Activated CD4-positive, alpha-beta T cell treated with anti-CD3 and anti-CD28 coated beads, Interleukin-10, Interleukin-2, amounts not matched to agents 100 ng/mL and 50 ng/mL, durations not matched to agents 16 hours and 8 hours (primary cell): Measurements from ENCODE around the gene DYDC1.
"Not testable (repeated sequence)": the region's sequence is repeated elsewhere in the genome, so short reads cannot be mapped to it uniquely, and the experiment has no call there.

Experiments used
- DNase-seq: peaks from one replicate; pipeline ENCODE4 v3.0.0-alpha.2; 2020

Gene DYDC1

DNA sequence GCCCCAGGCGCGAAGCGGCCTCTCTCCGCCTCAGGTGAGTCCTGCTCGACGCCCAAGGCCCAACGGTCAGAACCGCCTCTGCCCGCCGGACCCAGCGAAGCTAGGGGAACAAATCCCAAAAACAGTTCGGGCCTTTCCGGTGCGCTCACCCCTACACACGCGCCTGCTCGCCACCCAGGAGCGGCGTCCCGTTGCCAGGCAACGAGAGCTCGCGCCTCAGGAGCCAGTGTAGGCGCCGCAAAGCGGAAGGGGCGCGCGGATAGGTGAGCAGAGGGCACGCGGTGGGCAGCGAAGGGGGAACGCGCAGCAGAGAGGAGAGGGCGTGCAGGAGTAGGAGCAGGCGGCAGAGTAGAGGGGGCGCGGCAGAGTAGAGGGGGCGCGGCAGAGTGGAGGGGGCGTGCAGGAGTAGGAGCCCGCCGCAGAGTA lies at the start of gene DYDC1, which contains the start of gene DYDC2:
Gene DYDC1, minus strand, starts transcription at position 193 of the 426 bp plus-strand sequence. CDS start 4,154 bp downstream, outside the sequence.
Gene DYDC2, plus strand, starts transcription at position 219 of the 426 bp plus-strand sequence. CDS start 5,663 bp downstream, outside the sequence.
- peak; percentile 65 for DNase-seq

DNA sequence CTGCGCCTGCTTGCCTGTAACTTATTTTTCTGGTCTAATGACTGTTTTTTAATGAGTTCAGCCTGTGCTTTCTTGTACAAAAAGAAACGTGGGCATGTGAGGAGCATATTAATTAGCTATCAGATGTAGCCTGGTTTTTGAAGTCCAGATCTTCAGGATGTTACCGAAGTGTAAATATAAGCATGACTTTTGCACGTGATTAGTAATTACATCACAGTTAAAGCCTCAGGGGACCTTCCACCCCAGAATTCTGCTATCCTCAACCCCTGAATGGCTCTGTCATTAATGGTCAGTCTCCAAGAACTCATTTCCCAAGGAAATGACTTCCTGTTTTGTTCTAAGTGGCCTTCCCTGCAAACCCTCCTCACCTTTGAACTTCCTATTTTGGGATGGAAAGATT lies 49.6 kb upstream of the DYDC1 start:
- no peak for DNase-seq

DNA sequence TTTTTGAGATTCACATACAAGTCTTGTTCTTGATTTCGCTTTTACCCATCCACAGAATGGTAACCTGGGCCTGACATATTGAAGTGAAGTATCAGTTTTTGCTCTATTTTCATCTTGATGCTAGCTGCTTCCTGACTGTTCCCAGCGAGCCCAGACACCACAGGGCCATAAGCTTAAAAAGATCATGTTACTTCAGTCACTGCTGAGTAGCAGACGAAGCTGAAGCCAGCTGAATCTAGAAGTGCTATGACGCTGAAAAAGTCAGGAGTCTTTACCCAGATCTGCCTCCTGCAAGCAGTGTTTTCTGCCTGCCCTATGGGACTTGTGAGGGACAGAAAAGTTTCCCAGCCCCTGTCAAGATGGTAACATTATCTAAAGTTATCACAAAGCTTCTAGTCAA lies 49.1 kb upstream of the DYDC1 start:
- no peak for DNase-seq

DNA sequence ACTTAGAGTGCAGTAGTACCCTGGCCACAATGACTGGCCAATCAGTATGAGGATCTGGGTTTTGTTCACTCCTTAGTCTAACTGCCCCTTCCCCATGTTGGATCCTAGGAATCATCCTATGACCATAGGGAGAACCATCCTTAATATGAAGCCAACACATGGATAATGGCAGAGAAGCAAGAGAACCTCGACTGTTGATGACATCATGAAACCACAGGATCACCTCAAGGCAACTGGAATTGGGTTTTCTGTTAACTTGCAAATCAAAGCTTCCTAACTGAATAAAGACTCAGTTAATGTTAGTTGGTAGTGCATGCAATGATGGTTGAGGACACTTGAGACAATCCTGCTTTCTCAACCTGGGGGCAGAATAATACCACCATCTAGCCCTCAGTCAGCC lies 48.5 kb upstream of the DYDC1 start:
- DNase-seq: no peak

DNA sequence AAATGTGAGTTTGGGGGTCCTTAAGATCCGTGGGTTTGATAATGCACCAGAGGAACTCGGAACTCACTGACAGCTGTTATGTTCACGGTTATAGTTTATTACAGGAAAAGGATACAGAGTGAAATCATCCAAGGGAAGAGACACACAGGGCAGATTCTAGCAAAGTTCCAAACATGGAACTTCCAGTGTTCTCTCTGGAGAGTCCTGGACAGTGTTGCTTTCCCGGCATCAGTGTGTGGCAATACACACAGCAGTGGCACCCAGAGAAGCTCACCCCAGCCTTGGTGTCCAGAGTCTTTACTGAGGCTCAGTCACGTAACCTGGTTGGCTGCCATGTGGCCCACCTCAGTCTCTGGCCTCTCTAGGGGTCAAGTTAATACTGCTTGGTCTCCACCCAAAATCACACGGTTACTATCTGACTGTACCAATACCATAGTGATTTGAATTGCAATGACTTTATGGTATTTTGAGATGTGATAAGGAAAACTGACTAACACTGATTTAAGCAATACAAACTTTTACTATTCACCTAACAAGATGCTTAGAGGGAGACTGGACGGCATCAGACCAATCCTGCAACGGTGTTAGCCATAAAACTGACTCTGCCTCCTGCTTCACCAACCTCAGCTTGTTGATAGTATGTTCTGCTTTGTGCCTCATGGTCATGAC lies 43.7 kb upstream of the DYDC1 start:
- no peak for DNase-seq

DNA sequence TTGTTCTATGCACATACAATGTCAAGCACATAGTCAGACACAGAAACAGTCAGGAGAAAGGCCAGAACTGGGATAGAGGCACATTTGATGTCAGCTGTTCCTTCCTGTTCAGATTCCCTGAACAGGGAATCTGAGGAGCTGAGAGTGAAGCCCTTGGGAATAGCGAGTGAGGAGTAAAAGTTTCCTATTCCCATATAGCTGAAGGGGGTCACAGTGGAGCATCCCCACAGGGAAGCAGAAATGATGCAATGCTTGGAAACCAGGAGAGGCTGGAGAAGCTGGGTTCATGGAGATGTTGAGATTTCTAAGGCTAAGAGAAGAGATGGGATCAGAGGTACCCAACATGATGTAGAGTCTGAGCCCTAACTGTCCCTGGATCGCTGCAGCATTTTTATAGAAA lies 40.5 kb upstream of the DYDC1 start:
- DNase-seq: no peak

DNA sequence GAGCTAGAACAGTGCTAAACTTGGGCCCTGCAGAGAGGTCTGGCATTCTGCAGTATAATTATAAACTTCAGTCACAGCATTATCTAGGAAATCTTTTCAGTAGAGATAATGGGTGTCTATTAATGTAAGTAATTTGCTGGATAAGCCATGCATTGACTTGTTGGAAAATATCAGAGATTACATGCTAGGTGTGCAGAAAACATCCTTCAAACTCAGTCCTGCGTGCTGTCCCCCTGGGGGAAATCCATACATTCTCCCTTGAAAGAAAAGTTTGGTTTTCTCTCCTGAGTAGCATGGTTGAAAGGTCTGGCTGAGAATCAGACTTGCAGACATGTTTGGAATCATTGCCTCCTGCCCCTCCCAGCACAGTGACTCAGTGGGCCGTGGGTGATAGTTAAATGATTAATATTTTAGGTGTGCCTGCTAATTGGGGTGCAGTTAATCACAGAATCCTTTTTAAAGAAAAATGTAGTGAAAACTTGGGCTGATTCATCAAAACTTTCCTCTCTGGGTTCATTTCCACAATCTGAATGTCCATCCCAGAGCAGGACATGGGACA lies 37.9 kb upstream of the DYDC1 start:
- DNase-seq: no peak

DNA sequence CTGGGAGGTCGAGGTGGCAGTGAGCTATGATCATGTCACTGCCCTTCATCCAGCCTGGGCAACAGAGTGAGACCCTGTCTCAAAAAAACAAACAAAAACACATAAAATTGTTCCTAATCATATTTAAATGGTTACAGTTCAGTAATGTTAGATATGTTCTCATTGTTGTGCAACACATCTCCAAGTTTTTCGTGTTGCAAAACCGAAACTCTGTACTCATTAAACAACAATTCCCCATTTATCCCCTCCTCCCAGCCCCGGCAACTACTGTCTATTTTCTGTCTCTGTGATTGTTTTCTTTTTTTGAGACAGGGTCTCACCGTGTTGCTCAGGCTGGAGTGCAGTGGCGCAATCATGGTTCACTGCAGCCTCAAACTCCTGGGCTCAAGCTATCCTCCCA lies 35.7 kb upstream of the DYDC1 start:
- DNase-seq: no peak

DNA sequence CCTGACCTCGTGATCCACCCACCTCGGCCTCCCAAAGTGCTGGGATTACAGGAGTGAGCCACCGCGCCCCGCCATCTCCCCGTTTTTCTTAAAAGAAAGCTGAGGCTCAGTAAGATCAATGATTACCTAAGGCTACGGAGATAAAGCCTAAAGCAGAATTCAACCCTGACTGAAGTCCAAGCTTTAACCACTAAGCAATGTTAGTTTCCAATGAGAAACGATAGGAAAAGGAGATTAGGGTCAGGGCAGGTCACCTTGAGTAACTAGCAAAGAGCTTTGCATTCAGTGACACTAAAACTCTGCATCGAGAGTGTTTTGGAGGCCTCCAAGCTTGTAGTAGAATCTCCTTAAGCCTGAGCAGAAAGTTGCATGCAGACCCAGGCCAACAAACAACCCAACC lies 34.2 kb upstream of the DYDC1 start:
- DNase-seq: no peak

DNA sequence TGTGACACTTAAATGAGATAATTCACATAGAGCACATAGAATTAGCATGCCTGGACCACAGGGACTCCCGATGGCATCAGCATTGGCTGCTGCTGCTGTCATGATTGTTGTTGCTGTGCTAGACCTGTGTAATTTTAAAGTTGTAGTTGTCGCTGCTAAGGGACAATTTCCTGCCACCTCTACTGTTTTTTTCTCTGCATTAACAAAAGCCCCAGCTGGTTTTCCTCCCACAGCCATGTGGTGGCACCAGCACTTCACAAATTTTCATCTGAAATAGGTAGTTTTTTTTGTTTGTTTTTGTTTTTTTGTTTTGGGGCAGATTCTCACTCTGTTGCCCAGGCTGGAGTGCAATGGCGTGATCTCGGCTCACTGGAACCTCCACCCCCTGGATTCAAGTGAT lies 26.4 kb upstream of the DYDC1 start:
- DNase-seq: peak; percentile 63

DNA sequence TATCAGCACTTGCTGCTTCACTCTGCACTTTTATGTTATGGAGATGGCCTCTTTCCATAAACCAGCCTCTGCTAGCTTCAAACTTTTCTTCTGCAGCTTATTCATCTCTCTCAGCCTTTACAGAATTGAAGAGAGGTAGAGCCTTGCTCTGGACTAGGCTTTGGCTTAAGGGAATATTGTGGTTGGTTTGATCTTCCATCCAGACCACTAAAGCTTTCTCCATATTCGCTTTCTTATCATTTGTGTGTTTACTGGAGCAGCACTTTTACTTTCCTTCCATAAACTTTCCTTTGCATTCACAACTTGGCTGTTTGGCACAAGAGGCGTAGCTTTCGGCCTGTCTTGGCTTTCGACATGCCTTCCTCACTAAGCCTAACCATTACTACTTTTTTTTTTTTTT lies 23.6 kb upstream of the DYDC1 start:
- DNase-seq: no peak

DNA sequence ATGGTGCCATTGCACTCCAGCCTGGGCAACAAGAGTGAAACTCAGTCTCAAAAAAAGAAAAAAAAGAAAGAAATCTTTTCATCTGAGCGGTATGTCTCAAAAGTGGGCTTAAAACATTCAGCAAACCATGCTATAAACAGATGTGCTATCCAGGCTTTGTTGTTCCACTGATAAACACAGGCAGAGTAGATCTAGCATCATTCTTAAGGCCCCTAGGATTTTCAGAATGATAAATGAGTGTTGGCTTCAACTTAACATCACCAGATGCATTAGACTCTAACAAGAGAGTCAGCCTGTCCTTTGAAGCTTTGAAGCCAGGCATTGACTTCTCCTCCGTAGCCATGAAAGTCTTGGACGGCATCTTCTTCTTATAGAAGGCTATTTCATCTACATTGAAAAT lies 23.1 kb upstream of the DYDC1 start:
- no peak for DNase-seq

DNA sequence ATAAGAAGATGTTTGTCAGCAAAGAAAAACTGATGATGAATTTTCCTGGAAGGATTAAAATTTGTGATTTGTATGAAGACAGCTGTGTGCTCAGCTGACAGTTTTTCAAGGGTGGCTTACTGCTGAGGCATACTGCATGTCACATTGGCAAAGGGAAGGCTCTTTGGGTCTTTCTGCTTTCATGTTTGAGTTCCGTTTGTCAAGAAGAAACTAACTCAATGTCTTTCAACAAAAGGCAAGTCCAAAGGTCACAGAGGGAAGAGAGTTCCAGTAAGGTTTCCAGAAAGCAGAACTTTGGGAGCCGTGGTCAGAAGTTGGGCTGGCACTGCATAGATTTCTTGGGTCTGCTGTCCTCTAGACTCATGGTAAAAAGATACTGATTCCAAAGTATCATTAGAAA lies 16.9 kb upstream of the DYDC1 start:
- no peak for DNase-seq

DNA sequence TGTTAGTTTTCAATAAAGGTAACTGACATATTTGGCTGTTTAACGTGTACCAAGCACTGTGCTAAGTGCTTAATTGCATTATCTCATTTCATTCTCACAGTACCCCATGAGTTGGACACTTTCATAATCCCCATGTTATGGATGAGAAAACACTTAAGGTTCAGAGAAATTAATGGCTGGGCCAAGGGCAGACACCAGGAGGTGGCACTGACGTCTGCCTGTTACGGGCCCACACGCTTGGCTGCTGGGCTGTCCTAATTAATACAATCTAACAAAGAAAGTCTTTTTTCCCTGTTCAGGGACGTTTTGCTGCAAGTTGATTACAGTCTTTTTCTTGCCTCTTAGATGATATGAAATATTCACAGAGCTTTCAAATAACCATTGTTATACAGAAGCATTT lies 16.1 kb upstream of the DYDC1 start:
- DNase-seq: no peak

DNA sequence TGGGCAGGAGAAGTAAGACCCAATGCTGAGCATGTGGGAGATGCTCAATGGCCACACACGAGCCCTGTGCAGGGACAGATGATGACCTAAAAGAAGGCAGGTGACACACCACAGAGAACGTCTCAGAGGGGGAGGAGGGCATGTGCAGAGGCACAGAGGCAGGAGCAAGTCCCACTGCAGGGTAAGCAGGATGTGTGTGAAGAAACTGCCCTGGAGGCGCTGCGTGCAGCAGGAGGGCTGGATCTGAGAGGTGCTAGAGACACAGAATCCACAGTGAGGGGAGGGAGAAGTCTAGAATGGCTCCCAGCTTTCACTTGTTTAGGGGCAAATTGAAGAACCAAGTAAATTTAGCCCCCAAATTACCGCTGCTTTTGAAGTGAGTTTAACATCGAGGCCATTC lies 14.9 kb upstream of the DYDC1 start:
- DNase-seq: no peak

DNA sequence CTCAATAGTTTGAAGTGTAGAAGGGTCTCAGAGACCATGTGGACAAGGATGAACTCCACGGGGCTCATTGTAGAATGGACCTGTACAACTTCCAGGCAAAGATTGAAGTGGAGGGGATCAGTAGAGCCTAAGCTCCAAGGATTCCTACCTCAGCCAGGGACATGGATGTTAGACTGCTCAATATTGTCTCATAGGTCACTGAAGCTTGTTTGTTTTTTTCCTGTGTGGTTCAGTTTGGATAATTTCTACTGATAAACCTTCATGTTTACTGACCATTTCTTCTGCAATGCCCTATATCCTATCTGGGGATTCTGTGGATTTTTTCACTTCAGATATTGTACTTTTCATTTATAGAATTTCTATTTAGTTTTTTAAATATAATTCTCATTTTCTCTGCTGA lies 9.0 kb upstream of the DYDC1 start:
- DNase-seq: no peak

DNA sequence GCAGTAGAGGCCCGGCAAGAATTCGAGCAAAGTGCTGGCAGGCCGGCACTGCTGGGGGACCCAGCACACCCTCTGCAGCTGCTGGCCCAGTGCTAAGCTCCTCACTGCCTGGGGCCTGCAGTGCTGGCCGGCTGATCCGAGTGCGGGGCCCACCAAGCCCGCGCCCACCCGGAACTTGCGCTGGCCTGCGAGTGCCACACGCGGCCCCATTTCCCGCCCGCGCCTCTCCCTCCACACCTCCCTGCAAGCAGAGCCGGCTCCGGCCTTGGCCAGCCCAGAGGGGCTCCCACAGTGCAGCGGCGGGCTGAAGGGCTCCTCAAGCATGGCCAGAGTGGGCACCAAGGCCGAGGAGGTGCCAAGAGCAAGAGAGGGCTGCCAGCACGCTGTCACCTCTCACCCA lies 3.1 kb upstream of the DYDC1 start:
- DNase-seq: no peak

DNA sequence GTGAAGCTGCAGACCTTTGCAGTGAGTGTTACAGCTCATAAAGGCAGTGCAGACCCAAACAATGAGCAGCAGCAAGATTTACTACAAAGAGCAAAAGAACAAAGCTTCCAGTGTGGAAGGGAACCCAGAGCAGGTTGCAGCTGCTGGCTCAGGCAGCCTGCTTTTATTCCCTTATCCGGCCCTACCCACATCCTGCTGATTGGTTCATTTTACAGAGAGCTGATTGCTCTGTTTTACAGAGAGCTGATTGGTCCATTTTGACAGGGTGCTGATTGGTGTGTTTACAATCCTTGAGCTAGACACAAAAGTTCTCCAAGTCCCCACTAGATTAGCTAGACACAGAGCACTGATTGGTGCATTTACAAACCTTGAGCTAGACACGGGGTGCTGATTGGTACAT lies 2.4 kb upstream of the DYDC1 start:
- DNase-seq: not testable (repeated sequence)

DNA sequence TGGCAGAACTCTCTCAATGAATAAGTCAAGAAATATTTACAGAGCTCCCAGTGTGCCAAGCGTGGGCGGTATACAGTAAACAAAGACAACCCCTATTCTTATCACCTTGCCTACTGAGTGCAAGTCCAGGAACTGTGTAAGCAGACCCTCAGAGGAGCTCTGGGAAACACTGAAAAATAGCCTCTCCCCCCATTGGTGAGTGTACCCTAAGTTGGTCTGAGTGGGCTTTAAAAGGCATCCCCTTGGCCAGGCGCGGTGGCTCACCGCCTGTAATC lies 1.2 kb upstream of the DYDC1 start:
- DNase-seq: no peak

DNA sequence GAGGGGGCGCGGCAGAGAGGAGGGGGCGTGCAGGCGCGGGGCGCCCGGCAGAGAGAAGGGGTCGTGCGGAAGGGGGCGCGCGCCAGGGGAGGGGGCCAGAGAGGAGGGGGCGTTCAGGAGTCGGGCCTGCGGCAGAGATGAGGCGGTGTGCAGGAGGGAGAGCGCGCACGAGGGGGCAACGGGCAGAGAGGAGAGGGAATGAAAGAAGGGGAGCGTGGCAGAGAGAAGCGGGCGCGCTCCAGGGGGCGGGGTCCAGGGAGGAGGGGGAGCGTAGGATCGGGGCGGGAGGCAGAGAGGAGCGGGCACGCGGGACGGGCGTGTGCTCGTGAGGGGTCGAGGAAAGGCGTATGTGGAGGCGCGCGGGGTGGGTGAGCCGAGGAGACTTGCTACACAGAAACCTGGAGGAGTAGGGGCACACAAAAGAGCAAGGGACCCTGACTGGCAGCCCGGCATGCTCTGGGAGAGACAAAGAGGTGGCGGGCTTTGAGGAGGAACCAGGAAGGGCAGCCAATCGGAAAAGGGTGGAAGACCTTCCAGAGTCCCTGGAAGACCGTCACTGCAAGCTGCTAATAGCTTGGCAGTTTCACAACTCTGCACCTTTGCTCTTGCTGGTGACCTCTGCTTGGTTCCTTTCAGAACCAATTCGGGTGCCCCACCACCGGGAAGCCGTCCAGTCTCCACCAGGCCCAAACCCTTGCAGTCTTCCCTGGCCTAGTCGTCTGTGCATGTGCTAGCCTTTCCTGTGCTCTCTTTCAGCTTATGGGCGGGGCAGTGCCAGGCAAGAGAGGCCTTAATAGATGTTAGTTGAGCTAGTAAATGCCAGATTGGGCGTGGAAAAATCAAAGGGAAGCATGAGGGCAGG lies 665 bp upstream of the DYDC1 start:
- DNase-seq: no peak

DNA sequence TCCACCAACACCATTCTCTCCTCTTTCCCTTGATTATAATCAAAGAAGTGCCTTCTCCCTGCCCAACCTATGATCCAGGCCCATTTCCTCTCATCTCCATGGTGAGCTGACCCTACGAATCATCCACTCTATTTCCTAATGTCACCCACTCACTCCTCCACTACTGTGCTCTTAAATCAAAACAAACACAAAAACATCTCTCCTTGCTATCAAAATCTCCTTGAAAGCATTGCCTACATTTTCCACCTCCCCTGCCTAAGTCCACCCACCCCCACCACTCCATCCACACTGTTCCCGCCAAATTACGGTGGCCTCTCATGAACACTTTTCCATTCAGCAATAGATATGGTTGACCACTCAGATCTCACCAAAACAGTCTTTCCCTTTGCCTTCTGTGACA lies 5.3 kb downstream of the DYDC1 start:
- no peak for DNase-seq

DNA sequence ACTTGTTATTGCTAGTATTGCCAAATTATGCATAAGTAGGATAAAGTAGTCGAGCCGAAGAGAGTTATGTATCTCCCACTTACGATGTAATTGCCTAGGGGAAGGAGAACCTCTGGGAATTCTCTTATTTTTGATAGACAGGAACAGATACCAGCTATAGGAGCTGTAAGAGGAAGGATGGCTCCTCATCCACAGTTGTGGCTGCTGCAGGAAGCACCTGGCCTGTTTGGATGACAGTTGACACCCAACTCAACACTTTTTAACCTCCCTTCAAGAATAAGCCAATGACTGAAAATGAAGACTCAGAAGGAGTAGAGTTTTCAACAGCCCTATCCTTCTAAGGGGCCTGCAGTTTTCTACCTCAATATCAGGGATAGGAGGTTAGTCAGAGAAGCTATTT lies 6.3 kb downstream of the DYDC1 start:
- no peak for DNase-seq

DNA sequence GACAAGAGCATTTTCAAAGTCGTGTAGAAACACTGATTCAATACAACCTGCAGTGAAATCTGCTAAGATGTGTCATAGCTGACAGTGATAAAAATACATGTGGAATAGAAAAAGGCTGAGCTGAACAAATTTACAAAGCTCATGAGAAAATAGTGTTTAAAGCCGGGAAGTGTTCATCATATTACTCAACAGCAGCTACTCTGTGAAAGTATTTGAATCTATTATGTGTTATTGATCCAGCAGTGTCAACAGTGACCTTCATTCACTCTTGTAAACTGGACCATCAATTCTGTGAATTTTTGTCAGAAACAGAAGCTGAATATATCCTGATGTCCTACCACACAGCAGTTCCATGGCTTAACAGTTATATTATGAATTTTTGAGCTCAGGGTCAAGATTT lies 11.6 kb downstream of the DYDC1 start:
- DNase-seq: no peak

DNA sequence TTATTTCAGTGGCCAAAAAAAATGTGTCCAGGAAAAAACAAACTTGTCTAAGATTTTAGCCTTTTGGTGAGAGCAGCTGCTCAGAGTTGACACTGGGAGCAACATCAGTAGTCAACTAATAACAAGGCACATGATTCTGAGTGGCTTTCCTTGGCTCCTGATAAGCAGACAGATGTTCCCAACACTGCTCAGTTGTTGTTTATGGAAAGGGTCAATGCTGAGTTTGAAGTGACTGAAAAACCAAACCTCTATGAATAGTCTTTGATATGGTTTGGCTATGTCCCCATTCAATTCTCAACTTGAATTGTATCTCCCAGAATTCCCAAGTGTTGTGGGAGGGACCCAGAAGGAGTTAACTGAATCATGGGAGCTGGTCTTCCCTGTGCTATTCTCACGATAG lies 12.3 kb downstream of the DYDC1 start:
- no peak for DNase-seq
